GM21528 (cell line): ENCODE data around the gene DKKL1.

ENCODE experiments used
- ATAC-seq: cut with Tn5 transposase; IDR thresholded peaks from one replicate; pipeline ENCODE4 v1.9.1; 2021; ENCODE audit warnings: mild to moderate bottlenecking, moderate library complexity; ENCODE audit not compliant: unreplicated experiment, low FRiP score

DKKL1 gene

GRCh38 chr19:49418511-49418910 is 54.8 kb downstream of the DKKL1 start:
- no peak for ATAC-seq

DNA sequence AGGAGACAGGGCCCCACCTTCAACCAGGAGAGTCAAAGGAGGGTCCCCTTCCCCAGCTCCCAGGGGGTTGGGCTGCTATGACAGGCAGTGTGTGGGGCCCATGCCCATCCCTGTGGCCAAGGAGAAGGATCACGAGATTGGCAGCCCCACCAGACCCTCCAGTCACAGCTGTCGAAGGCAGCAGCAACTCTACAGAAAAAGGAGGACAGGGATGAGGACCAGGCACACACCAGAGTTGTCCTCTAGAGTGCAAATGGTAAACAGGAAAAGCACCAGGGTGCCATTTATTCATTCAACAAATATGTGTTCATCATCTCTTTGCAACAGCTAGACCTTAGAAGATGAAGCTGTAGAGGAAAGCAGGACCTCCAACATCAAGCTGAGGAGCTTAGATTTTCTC is 55.5 kb downstream of the DKKL1 start:
- ATAC-seq = no peak

DNA sequence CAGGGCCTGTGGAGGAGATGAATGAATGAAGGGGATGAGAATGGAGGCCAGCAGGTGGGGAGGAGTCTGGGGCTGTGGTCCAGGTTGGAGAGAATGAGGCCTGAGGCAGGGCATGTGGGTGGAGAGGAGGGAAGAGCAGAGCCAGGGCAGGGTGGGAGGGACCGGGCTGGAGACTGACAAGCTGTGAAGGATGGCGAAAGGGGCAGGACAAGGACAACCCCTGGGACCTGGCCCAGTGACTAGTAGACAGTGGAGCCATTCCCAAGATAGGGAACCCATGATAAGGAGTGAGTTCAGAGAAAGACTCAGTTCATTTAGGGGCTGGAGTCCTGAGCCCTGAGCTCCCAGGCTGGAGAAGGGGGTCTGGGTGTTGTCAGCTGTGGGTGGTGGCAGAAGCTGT is 56.5 kb downstream of the DKKL1 start:
- no peak for ATAC-seq

DNA sequence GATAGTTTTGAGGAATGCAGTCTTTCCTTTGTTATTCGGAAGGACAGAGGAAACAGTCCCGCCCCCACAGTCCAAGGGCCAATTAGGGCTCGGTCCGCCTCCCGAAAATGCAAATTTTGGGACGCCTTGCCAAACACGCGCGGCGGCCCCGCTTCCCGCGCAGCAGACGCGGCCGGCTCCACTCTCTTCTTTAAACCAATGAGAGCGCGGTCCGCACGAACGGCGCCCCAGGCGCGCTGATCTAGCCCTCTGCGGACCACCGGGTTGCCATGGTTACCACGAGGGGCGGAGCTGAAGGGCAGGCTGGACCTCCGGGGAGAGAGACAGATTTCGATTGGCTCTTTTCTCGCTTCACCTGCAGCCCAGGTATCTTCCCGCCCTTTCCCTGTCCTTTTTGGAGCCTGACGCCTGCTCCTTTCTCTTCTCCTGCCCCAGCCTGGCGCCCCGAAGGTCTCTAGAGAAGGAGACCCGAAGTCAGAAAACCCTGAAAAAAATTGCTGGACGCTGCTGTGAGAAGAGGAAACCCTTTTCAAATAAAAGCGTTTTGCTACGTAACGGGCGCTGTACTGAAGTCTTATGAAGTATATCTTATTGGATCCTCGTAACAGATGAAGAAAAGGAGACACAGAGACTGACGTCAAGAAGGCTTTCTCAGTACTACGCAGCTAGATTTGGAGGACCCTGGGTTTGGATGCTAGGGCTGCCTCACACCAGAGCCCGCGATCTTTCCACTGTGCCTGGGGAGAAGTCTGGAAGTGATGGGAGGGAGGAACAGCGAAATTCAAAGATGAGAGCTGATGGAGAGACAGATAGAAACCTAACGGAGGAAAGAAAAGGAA is 57.6 kb downstream of the DKKL1 start:
- ATAC-seq = no peak

DNA sequence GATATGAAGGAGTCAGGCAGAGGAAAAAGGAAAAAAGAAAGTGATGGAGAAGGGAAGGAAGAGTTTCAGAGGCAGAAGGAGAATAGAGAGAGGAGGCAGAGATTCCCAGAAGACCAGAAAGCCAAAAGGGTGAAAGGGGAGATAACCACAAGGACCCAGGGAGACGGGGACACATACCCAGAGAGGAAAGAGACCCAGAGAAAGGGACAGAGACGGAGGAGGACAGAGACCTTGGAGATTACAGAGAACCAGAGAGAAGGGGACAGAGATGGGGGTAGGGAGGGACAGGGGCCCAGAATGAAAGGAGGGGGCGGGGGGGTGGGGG is 58.2 kb downstream of the DKKL1 start:
- no peak for ATAC-seq

DNA sequence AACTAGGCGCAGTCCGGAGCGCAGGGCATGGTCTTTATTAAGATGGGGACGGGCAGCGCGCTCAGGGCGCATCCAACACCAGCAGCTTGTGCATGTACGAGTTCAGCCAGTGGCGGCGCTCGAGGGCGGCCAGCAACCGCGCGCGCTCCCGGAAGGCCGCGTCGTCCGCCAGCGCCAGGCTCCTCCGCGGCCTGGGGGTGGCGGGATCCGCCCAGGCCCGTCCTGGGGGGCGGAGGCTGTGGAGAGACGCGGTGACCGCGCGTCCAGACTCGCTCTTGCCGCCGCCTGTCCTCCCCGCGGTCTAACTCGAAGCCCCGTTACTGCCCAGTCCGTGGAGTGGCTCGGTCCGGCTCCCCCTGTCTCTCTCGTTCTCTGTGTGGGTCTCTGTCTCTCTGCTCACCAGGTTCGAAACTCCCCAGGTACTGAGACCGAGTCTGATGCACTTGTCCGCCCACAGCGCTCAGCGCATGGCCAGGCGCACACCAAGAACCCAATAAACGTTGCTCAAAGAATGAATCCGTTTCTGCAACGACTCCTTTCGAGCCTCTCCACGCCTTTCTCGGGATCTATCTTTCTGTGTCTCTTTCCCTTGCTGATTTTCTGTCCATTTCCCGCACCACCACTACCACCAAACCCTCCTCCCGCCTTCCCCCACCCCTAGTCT is 58.9 kb downstream of the DKKL1 start:
- no peak for ATAC-seq

DNA sequence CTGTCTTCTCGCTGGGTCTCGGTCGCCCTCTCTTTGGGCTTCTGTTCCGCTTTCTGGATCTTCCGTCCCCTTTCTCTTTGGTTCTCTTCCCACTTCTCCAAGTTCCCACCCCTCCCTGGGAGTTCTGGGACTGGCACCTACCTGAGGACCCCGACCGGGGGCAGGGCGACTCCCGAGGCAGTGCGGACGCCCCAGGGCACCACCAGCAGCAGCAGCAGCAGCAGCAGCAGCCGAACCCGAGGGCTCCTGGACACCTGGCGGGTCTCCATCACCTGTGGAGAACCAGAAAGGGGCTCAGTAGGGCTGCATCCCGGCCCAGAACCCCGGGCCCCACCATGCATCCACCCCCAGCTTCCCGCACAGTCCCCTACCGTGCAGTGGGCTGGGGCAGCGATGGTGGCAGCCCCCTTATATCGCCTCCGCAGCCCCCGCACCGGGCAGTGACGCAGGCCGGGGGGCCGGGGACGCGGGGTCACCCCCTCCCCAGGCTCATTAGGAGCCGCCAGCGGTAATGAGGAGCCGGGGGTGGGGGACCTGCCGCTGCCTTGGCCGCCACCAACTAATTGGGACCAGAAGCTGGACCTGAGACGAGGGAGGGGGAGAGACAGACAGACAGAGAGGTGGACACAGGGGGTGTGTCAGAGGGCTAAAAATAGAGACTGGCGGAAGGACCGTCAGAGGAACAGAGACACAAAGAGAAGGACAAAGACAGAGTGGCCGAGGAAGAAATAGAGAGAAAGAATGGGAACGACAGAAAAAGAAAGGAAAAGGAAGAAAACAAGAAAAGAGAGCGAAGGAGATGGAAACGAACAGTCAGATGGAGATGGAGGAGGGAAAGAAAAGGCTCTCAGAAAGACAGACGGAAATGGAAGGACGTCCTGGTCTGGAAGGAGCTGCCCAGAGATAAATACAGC is 59.7 kb downstream of the DKKL1 start, which contains the start of gene PTH2:
Gene PTH2 (minus strand): TSS at position 371 of the 914 bp plus-strand sequence. CDS start 102 bp downstream, at position 269.
- ATAC-seq = no peak

GRCh38 chr19:49423985-49424303 is 60.3 kb downstream of the DKKL1 start:
- no peak for ATAC-seq
